Measurements from ENCODE around the gene PLAGL1.
"Not testable (repeated sequence)": the region's sequence is repeated elsewhere in the genome, so short reads cannot be mapped to it uniquely, and the experiment has no call there.

Gene PLAGL1

GRCh38 chr6:143941852-143942627 is 66.0 kb downstream of the PLAGL1 start:
- no peaks in the 10 kb centered on the region for H3K4me1 ChIP-seq (ENCODE audit: control insufficient read depth, insufficient read depth, low read length)
- no peaks in the 10 kb centered on the region for H3K9me3 ChIP-seq (ENCODE audit: control insufficient read depth, low read length)
- H3K9ac ChIP-seq (ENCODE audit: low read length) = no peak overlapping the region
- H3K27me3 ChIP-seq (ENCODE audit: control insufficient read depth, insufficient read depth, low read length) = no peaks in the 10 kb centered on the region
- no peak overlapping the region for H3K4me3 ChIP-seq (ENCODE audit: low read length)
- no peaks in the 10 kb centered on the region for H3K36me3 ChIP-seq (ENCODE audit: control insufficient read depth, insufficient read depth, low read length)

GRCh38 chr6:143940011-143940597 is 68.0 kb downstream of the PLAGL1 start:
- no peak overlapping the region for H3K4me3 ChIP-seq (ENCODE audit: low read length)
- no peaks in the 10 kb centered on the region for H3K36me3 ChIP-seq (ENCODE audit: control insufficient read depth, insufficient read depth, low read length)
- H3K27me3 ChIP-seq (ENCODE audit: control insufficient read depth, insufficient read depth, low read length) = no peaks in the 10 kb centered on the region
- no peaks in the 10 kb centered on the region for H3K9me3 ChIP-seq (ENCODE audit: control insufficient read depth, low read length)
- H3K4me1 ChIP-seq (ENCODE audit: control insufficient read depth, insufficient read depth, low read length) = no peaks in the 10 kb centered on the region
- no peak overlapping the region for H3K9ac ChIP-seq (ENCODE audit: low read length)

GRCh38 chr6:143939364-143939763 is 68.7 kb downstream of the PLAGL1 start:
- no peaks in the 10 kb centered on the region for H3K36me3 ChIP-seq (ENCODE audit: control insufficient read depth, insufficient read depth, low read length)
- no peak overlapping the region for H3K9ac ChIP-seq (ENCODE audit: low read length)
- H3K9me3 ChIP-seq (ENCODE audit: control insufficient read depth, low read length) = no peaks in the 10 kb centered on the region
- H3K4me1 ChIP-seq (ENCODE audit: control insufficient read depth, insufficient read depth, low read length) = no peaks in the 10 kb centered on the region
- no peaks in the 10 kb centered on the region for H3K27me3 ChIP-seq (ENCODE audit: control insufficient read depth, insufficient read depth, low read length)
- H3K4me3 ChIP-seq (ENCODE audit: low read length) = no peak overlapping the region

DNA sequence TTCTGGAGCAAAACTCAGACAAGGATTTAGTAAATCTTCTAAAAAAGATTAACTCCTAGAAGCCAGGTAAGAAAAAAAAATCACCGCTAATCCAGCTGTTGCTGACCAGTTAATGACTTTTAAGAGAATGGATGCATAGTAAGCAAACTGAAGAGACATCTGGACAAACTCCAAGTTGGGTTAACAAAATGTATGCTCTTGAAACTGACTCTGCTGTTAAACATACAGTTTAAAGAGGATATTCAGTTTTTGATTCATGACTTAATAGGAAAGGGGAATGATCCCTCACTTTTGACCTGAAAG is 70.4 kb downstream of the PLAGL1 start:
- Histone ChIP-seq H3K9me3 (ENCODE audit: control insufficient read depth, low read length) (no peaks in the 10 kb centered on the region), H3K4me3 (ENCODE audit: low read length) (no peak overlapping the region), H3K9ac (ENCODE audit: low read length) (no peak overlapping the region), H3K4me1 (ENCODE audit: control insufficient read depth, insufficient read depth, low read length) (no peaks in the 10 kb centered on the region), H3K27me3 (ENCODE audit: control insufficient read depth, insufficient read depth, low read length) (no peaks in the 10 kb centered on the region), H3K36me3 (ENCODE audit: control insufficient read depth, insufficient read depth, low read length) (no peaks in the 10 kb centered on the region)

DNA sequence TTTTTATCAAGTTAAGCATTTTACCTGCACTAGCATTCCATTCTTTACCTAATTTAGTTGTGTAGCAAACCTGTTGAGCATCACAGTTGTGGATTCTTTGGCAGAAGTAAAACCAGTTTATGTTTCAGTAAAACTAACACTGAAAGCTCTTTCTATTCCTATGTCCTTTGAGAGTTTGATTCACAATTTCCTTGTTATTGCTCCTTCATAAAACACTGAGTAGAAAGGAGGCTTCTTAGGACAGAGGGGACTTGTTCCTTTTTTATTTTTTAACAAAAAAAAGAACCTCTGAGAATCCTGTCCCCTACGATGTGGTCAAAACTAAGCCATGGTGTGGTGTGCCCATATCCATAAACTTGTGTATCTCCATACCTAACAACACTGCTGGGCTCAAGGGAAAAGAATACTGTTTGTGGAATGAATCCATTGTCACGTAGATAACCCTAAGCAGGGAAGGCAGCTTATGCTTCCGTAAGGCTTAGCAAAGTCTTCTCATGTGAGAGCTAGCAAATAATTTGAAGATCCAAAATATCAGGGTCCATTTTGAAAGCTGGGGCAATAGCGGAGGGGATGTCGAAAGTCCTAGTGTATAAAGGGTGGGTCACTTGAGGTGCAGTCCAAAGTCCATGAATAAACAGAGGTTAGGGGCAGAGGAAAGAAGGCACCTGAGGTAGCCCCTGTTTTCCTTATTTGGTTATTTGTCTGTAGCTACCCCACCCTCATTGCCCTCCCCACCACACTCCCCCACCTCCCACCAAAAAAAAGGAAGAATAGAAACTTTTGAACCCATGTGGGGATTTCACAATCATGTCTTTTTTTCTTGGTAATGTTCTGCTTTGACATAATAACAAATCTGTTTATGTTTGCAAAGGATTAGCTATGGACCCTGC is 71.0 kb downstream of the PLAGL1 start:
- H3K9ac ChIP-seq (ENCODE audit: low read length) = no peak overlapping the region
- H3K27me3 ChIP-seq (ENCODE audit: control insufficient read depth, insufficient read depth, low read length) = no peaks in the 10 kb centered on the region
- H3K4me3 ChIP-seq (ENCODE audit: low read length) = no peak overlapping the region
- H3K9me3 ChIP-seq (ENCODE audit: control insufficient read depth, low read length) = no peaks in the 10 kb centered on the region
- no peaks in the 10 kb centered on the region for H3K4me1 ChIP-seq (ENCODE audit: control insufficient read depth, insufficient read depth, low read length)
- no peaks in the 10 kb centered on the region for H3K36me3 ChIP-seq (ENCODE audit: control insufficient read depth, insufficient read depth, low read length)

- Histone ChIP-seq H3K4me3 (ENCODE audit: low read length) (no peak overlapping the region), H3K27me3 (ENCODE audit: control insufficient read depth, insufficient read depth, low read length) (no peaks in the 10 kb centered on the region), H3K36me3 (ENCODE audit: control insufficient read depth, insufficient read depth, low read length) (no peaks in the 10 kb centered on the region), H3K9ac (ENCODE audit: low read length) (no peak overlapping the region), H3K9me3 (ENCODE audit: control insufficient read depth, low read length) (no peaks in the 10 kb centered on the region), H3K4me1 (ENCODE audit: control insufficient read depth, insufficient read depth, low read length) (no peaks in the 10 kb centered on the region)
Measured at GRCh38 chr6:143936347-143936746, 71.7 kb downstream of the PLAGL1 start.

- no peaks in the 10 kb centered on the region for H3K9me3 ChIP-seq (ENCODE audit: control insufficient read depth, low read length)
- no peaks in the 10 kb centered on the region for H3K36me3 ChIP-seq (ENCODE audit: control insufficient read depth, insufficient read depth, low read length)
- H3K9ac ChIP-seq (ENCODE audit: low read length) = no peak overlapping the region
- H3K4me3 ChIP-seq (ENCODE audit: low read length) = no peak overlapping the region
- H3K27me3 ChIP-seq (ENCODE audit: control insufficient read depth, insufficient read depth, low read length) = no peaks in the 10 kb centered on the region
- no peaks in the 10 kb centered on the region for H3K4me1 ChIP-seq (ENCODE audit: control insufficient read depth, insufficient read depth, low read length)
Measured at GRCh38 chr6:143934867-143935266, 73.2 kb downstream of the PLAGL1 start.

DNA sequence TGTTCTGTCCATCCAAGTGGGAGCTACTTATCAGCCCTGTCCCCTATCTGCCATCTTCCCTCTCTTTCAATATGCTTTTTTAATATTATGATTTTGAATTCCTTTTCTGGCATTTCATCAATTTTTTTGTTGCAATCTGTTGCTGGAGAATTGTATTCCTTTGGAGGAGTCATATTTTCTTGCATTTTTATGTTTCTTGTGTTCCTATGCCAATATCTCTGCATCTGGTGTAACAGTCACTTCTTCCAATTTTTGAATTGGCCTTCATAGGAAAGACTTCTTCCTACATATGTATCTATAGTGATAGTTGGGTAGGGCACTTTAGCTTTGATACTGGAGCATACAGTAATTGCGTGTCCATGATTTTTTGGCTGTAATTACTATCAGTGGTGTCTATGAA is 73.7 kb downstream of the PLAGL1 start:
- H3K36me3 ChIP-seq (ENCODE audit: control insufficient read depth, insufficient read depth, low read length) = no peaks in the 10 kb centered on the region
- H3K4me3 ChIP-seq (ENCODE audit: low read length) = no peak overlapping the region
- no peaks in the 10 kb centered on the region for H3K4me1 ChIP-seq (ENCODE audit: control insufficient read depth, insufficient read depth, low read length)
- H3K27me3 ChIP-seq (ENCODE audit: control insufficient read depth, insufficient read depth, low read length) = no peaks in the 10 kb centered on the region
- no peaks in the 10 kb centered on the region for H3K9me3 ChIP-seq (ENCODE audit: control insufficient read depth, low read length)
- no peak overlapping the region for H3K9ac ChIP-seq (ENCODE audit: low read length)

DNA sequence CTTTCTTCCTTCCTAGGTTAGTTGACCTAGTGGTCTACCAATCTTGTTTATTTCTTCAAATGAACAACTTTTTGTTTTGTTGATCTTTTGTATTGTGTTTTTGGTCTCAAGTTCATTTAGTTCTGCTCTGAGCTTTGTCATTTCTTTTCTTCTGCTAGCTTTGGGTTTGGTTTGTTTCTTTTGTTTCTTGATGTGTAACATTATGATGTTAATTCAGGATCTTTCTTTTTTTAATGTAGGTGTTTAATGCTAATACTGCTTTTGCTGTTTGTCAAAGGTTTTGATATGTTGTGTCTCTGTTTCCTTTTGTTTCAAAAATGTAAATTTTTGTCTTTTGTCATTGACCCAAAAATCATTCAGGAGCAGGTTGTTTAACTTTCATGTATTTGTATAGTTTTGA is 78.1 kb downstream of the PLAGL1 start:
- H3K4me3 ChIP-seq (ENCODE audit: low read length) = no peak overlapping the region
- no peaks in the 10 kb centered on the region for H3K27me3 ChIP-seq (ENCODE audit: control insufficient read depth, insufficient read depth, low read length)
- H3K9me3 ChIP-seq (ENCODE audit: control insufficient read depth, low read length) = no peaks in the 10 kb centered on the region
- H3K36me3 ChIP-seq (ENCODE audit: control insufficient read depth, insufficient read depth, low read length) = no peaks in the 10 kb centered on the region
- H3K9ac ChIP-seq (ENCODE audit: low read length) = no peak overlapping the region
- H3K4me1 ChIP-seq (ENCODE audit: control insufficient read depth, insufficient read depth, low read length) = no peaks in the 10 kb centered on the region

- Histone ChIP-seq H3K9ac (ENCODE audit: low read length) (no peak overlapping the region), H3K27me3 (ENCODE audit: control insufficient read depth, insufficient read depth, low read length) (no peaks in the 10 kb centered on the region), H3K4me1 (ENCODE audit: control insufficient read depth, insufficient read depth, low read length) (no peaks in the 10 kb centered on the region), H3K4me3 (ENCODE audit: low read length) (no peak overlapping the region), H3K9me3 (ENCODE audit: control insufficient read depth, low read length) (no peaks in the 10 kb centered on the region), H3K36me3 (ENCODE audit: control insufficient read depth, insufficient read depth, low read length) (no peaks in the 10 kb centered on the region)
Measured at GRCh38 chr6:143928853-143929252, 79.2 kb downstream of the PLAGL1 start.

- H3K27me3 ChIP-seq (ENCODE audit: control insufficient read depth, insufficient read depth, low read length); H3K36me3 ChIP-seq (ENCODE audit: control insufficient read depth, insufficient read depth, low read length); H3K4me3 ChIP-seq (ENCODE audit: low read length); H3K9me3 ChIP-seq (ENCODE audit: control insufficient read depth, low read length); H3K4me1 ChIP-seq (ENCODE audit: control insufficient read depth, insufficient read depth, low read length); H3K9ac ChIP-seq (ENCODE audit: low read length): not testable (repeated sequence)
Measured at GRCh38 chr6:143917026-143917425, 91.0 kb downstream of the PLAGL1 start.

DNA sequence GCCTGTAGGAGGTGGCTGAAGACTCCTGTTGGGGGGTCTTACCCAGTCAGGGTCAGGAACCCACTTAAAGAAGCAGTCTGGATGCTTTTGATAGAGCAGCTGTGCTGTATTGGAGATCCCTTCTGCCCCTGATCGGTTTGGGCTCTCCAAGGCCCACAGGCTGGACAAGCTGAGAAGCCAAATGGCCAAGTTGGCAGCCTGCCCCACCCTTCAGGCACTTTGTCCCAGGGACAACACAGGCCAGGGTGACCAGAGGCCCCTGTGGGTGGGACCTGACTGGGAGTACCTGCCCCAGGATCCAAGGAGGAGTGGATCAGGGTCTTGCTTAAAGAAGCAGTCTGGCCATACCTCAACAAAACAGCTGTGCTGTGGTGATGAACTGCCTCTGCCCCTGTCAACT is 95.4 kb downstream of the PLAGL1 start:
- no peaks in the 10 kb centered on the region for H3K9me3 ChIP-seq (ENCODE audit: control insufficient read depth, low read length)

More for the DNA sequence above, 95.4 kb downstream of the PLAGL1 start:
- Histone ChIP-seq H3K4me3 (ENCODE audit: low read length) (no peak overlapping the region), H3K4me1 (ENCODE audit: control insufficient read depth, insufficient read depth, low read length) (no peaks in the 10 kb centered on the region), H3K36me3 (ENCODE audit: control insufficient read depth, insufficient read depth, low read length) (no peaks in the 10 kb centered on the region), H3K9ac (ENCODE audit: low read length) (no peak overlapping the region), H3K27me3 (ENCODE audit: control insufficient read depth, insufficient read depth, low read length) (no peaks in the 10 kb centered on the region)

Data from mucosa of stomach (tissue), 1 donor.